Sigmoid colon (tissue), 7 donors: ENCODE measurements around the gene RAPGEF5. TPM values are rescaled to one million over a fixed set of nuclear protein-coding genes. Genes with fewer than 3 reads are reported as not detected.

Source experiments
- DNase-seq: peaks from one replicate; pipeline ENCODE4 v3.0.0-alpha.2; 2019
- H3K27ac ChIP-seq, 4 donors: fragments of 200-600 bp; sonication (generic); one replicate each; pipeline ENCODE4 v1.5.1; 2016 to 2019; ENCODE audit warnings: mild to moderate bottlenecking in 1 of 4
- H3K27me3 ChIP-seq, 3 donors: fragments of 200-600 bp; sonication (generic); one replicate each; pipeline ENCODE4 v1.5.1; 2019; ENCODE audit warnings: mild to moderate bottlenecking in 1 of 3
- H3K36me3 ChIP-seq, 4 donors: fragments of 200-600 bp; sonication (generic); one replicate each; pipeline ENCODE4 v1.5.1; 2016 to 2019
- H3K4me1 ChIP-seq, 4 donors: fragments of 200-600 bp; sonication (generic); one replicate each; pipeline ENCODE4 v1.5.1; 2017 to 2019
- H3K4me3 ChIP-seq, 4 donors: fragments of 200-600 bp; sonication (generic); one replicate each; pipeline ENCODE4 v1.5.1; 2017 to 2019; ENCODE audit warnings: mild to moderate bottlenecking in 2 of 4, moderate library complexity in 1 of 4
- H3K9me3 ChIP-seq, 4 donors: fragments of 200-600 bp in 3 of 4; sonication (generic) in 3 of 4; one replicate each; pipeline versions ENCODE4 v1.5.1 to v1.6.1; 2013 to 2019
- EP300 ChIP-seq, 4 donors: sonication (generic); formaldehyde crosslinking; IDR thresholded peaks; one replicate each; pipeline ENCODE4 v1.6.1; 2017; ENCODE audit warnings: antibody characterized with exemption in 4 of 4
- POLR2A ChIP-seq, 2 donors: fragments of 450-650 bp; IDR thresholded peaks; one replicate each; pipeline ENCODE4 v1.6.1; 2016; ENCODE audit warnings: antibody characterized with exemption in 2 of 2, mild to moderate bottlenecking in 2 of 2, moderate library complexity in 2 of 2
- POLR2AphosphoS5 ChIP-seq, 4 donors: sonication (generic); formaldehyde crosslinking; IDR thresholded peaks; one replicate each; pipeline ENCODE4 v1.6.1; 2017; ENCODE audit warnings: antibody characterized with exemption in 4 of 4
- WGBS, 2 donors: extraction: QIAGEN DNeasy Blood & Tissue Kit; methylation state at CpG; one replicate each; pipeline ENCODE4 v1.1.7; 2013; 5-methylcytosine and 5-hydroxymethylcytosine counted together
- intact Hi-C: fragments of 100-400 bp; cut with DNase I; formaldehyde crosslinking; loops from one replicate; pipeline ENCODE4 v1.15.1; 2023
- polyA plus RNA-seq, 3 donors: library from polyadenylated mRNA; stranded (reverse); fragments of 200-250 nt; gene quantifications; one replicate each; pipeline ENCODE4 v1.2.3, GENCODE V29; 2013
- total RNA-seq, 4 donors: library from RNA; depleted of rRNA; stranded (reverse); fragments of >200 nt; gene quantifications; one replicate each; pipeline ENCODE4 v1.1.0, GENCODE V29; 2016
- TF ChIP-seq, protein P1 (sequence below), 4 experiments: fragments of 450-650 bp in 3 of 4; fragments of 200-600 bp in 1 of 4; IDR thresholded peaks; one replicate each; pipeline ENCODE4 v1.5.1; 2016 to 2019; ENCODE audit warnings: antibody characterized with exemption in 4 of 4, mild to moderate bottlenecking in 3 of 4, moderate library complexity in 2 of 4
- donor health status: healthy with polysubstance abuse.
- donor health status: Bipolar disorder and iron deficiency.
- donor health status: healthy.

RAPGEF5 gene
- total and polyA plus RNA-seq, 7 donors = 6.0 to 17.9 (median 12.6) TPM

DNA sequence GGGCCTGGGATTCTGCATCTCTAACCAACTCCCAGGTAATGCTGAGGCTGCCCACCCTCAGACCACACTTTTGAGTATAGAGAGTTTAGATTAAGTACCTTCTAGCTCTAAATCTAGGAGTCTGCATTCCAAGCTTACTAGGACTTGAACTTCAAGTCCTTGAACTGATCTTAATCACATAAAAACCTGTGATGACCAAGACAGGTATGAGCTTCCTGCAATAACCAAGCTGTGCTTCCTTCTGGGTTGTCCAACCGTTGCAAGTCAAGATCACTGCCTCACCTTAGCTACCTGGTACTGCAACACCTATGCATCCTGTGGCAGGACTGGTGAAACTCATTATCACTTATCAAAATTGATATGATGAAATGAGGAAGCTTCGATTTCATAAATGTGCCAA, 32.9 kb upstream of the RAPGEF5 start:
- Histone ChIP-seq H3K4me3 (no peak overlapping the region), H3K4me1 (no peaks in the 10 kb centered on the region), H3K27ac (no peak overlapping the region), H3K9me3 (no peaks in the 10 kb centered on the region), H3K36me3 (no peaks in the 10 kb centered on the region), H3K27me3 (no peaks in the 10 kb centered on the region)
- no peak for DNase-seq
- intact Hi-C loops = no loop called here
- WGBS, 2 donors = 87 to 90% methylated on average over 2 of the region's 2 CpGs
- TF ChIP-seq POLR2A (IDR thresholded peaks at IDR 0.05) = no peak
- no peak for TF ChIP-seq EP300 (IDR thresholded peaks at IDR 0.05)

DNA sequence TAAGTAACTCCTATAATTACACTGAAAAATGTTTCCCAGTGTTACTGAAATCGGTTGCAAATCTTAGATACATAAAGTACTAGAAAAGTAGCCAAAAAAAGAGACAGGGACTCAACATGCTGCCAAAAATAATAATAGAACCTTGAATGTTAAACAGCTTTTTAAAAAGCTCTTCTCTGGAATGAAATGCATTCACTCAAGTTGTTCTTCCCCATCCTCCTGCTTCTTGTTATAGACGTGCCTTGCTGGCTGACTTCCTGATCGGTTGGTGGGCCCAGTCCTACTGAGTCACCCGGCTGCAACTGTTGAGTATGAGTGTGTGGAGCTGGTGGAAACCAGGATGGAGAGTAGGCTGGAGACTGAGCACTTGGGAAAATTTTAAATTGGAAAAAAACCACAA, 30.6 kb upstream of the RAPGEF5 start:
- Histone ChIP-seq H3K4me1 (no peaks in the 10 kb centered on the region), H3K36me3 (no peaks in the 10 kb centered on the region), H3K27ac (no peak overlapping the region), H3K9me3 (no peaks in the 10 kb centered on the region), H3K27me3 (no peaks in the 10 kb centered on the region), H3K4me3 (no peak overlapping the region)
- 79 to 92% methylated on average over 4 of the region's 4 CpGs for WGBS, 2 donors
- no peak for DNase-seq
- TF ChIP-seq, protein P1, sequence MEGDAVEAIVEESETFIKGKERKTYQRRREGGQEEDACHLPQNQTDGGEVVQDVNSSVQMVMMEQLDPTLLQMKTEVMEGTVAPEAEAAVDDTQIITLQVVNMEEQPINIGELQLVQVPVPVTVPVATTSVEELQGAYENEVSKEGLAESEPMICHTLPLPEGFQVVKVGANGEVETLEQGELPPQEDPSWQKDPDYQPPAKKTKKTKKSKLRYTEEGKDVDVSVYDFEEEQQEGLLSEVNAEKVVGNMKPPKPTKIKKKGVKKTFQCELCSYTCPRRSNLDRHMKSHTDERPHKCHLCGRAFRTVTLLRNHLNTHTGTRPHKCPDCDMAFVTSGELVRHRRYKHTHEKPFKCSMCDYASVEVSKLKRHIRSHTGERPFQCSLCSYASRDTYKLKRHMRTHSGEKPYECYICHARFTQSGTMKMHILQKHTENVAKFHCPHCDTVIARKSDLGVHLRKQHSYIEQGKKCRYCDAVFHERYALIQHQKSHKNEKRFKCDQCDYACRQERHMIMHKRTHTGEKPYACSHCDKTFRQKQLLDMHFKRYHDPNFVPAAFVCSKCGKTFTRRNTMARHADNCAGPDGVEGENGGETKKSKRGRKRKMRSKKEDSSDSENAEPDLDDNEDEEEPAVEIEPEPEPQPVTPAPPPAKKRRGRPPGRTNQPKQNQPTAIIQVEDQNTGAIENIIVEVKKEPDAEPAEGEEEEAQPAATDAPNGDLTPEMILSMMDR (IDR thresholded peaks at IDR 0.05) = no peak
- TF ChIP-seq POLR2AphosphoS5 (IDR thresholded peaks at IDR 0.05) (no peak), EP300 (IDR thresholded peaks at IDR 0.05) (no peak), POLR2A (IDR thresholded peaks at IDR 0.05) (no peak)
- intact Hi-C loops = no loop called here

DNA sequence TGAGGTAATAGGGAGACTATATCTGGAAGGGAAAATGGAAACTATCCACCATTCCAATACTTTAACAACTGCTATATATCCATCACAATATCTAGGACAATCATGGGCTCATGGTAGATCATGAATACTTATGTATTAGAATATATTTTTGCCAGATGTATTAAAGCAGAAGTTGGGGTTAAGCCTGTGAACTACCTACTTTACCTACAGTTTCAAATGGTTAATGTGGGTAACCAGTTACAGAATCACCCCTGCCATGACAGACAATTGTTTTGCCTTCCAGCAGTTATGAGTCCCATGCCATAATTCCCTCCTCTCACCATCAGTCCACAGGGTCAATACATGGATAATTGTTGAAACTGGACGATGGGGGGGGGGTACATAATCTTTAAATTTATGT, 29.9 kb upstream of the RAPGEF5 start:
- no peaks in the 10 kb centered on the region for H3K4me1 ChIP-seq
- H3K27ac ChIP-seq = no peak overlapping the region
- H3K9me3 ChIP-seq = no peaks in the 10 kb centered on the region
- TF ChIP-seq POLR2AphosphoS5 (IDR thresholded peaks at IDR 0.05) (no peak), POLR2A (IDR thresholded peaks at IDR 0.05) (no peak), EP300 (IDR thresholded peaks at IDR 0.05) (no peak)
- TF ChIP-seq, protein P1 (IDR thresholded peaks at IDR 0.05) = no peak
- no peak for DNase-seq
- no peaks in the 10 kb centered on the region for H3K36me3 ChIP-seq
- H3K4me3 ChIP-seq = no peak overlapping the region
- WGBS, 2 donors = 90 to 91% methylated on average over 1 of the region's 1 CpG
- H3K27me3 ChIP-seq = no peaks in the 10 kb centered on the region
- intact Hi-C loops = no loop called here

DNA sequence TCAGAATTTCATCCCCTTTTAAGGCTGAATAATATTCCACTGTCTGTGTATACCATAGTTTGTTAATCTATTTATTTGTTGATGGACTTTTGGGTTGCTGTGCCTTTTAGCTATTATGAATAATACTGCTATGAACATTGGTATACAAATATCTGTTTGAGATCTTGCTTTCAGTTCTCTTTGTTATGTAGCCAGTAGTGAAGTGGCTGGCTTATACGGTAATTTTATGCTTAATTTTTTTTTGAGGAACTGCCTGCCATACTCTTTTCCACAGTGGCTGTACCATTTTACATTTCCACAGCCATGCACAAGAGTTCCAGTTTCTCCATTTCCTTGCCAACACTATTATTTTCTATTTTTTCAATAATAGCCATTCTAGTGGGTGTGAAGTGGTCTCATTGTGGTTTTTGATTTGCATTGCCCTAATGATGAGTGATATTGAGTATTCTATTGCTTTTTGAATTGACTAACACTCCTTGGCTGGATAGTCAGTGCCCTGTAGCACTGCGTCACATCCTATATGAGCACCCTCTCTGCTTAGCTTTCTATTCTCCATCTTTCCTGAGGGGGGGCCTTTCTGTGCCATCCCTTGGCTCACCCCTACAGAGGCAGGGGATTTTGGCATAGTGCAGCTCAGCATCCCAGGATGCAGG, 29.4 kb upstream of the RAPGEF5 start:
- Histone ChIP-seq H3K27ac (no peak overlapping the region), H3K4me1 (no peaks in the 10 kb centered on the region), H3K9me3 (no peaks in the 10 kb centered on the region), H3K27me3 (no peaks in the 10 kb centered on the region), H3K4me3 (no peak overlapping the region), H3K36me3 (no peaks in the 10 kb centered on the region)
- DNase-seq = no peak
- intact Hi-C loops = no loop called here
- WGBS, 2 donors = 89 to 91% methylated on average over 2 of the region's 2 CpGs
- TF ChIP-seq, protein P1 (IDR thresholded peaks at IDR 0.05) = no peak
- no peak for TF ChIP-seq POLR2AphosphoS5 (IDR thresholded peaks at IDR 0.05)
- no peak for TF ChIP-seq EP300 (IDR thresholded peaks at IDR 0.05)
- no peak for TF ChIP-seq POLR2A (IDR thresholded peaks at IDR 0.05)

DNA sequence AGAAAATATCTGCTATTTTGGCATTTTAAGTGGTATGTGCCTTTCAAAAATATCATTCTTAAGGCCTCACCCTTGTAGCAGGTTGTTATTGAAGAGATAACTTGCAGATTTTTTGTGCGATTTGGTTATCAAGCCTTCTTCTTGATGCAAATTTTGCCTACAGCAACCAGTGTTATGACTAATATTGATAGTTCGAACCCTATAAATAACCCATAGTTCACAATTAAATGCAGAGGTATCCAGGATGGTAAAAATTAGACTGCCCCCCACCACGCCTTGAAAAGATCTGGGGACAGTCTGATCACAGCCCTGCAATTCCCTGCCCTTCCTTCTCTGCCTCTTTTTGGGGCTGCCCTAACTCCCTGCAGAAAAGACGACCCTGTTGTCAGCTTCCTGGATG, 28.4 kb upstream of the RAPGEF5 start:
- intact Hi-C loops = no loop called here
- Histone ChIP-seq H3K4me3 (no peak overlapping the region), H3K9me3 (no peaks in the 10 kb centered on the region), H3K27ac (no peak overlapping the region), H3K36me3 (no peaks in the 10 kb centered on the region), H3K4me1 (no peaks in the 10 kb centered on the region), H3K27me3 (no peaks in the 10 kb centered on the region)
- DNase-seq = no peak
- TF ChIP-seq EP300 (IDR thresholded peaks at IDR 0.05) = no peak
- TF ChIP-seq POLR2A (IDR thresholded peaks at IDR 0.05) = no peak
- TF ChIP-seq, protein P1 (IDR thresholded peaks at IDR 0.05) = no peak
- WGBS, 2 donors = 87 to 90% methylated on average over 4 of the region's 4 CpGs
